Measurements from ENCODE around the gene HLCS. TPM values are rescaled to one million over a fixed set of nuclear protein-coding genes. Genes with fewer than 3 reads are reported as not detected.
A peak's percentile ranks its signal among the peaks of the same experiment; 100 is the strongest.

Gene HLCS
- polyA plus RNA-seq, 1 donor (not counting 4 experiments of a cell fraction or from before 2014, with no cell fraction given) = 11.5 TPM

DNA sequence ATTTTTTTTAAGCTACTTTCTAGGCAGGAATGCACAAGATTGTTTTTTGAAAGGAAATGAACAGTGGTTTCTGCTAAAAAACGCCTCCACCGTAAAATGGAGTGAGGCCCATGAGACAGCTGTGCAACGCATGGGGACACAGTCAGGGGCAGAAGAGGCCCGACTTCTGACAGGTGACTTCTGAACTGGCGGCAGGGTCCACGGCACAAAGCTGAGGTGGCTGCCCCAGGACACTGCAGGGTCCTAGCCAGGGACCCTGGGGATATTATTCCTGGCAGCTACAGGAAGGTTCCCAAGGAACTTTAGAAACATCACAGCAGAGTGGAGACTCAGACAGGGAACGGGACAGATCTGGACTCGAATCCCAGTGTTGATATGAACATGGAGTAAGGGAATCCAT lies 192.5 kb downstream of the HLCS start:
- no peak overlapping the region for H3K9ac ChIP-seq (ENCODE audit: control insufficient read depth, extremely low read depth, insufficient read depth, low read length)

DNA sequence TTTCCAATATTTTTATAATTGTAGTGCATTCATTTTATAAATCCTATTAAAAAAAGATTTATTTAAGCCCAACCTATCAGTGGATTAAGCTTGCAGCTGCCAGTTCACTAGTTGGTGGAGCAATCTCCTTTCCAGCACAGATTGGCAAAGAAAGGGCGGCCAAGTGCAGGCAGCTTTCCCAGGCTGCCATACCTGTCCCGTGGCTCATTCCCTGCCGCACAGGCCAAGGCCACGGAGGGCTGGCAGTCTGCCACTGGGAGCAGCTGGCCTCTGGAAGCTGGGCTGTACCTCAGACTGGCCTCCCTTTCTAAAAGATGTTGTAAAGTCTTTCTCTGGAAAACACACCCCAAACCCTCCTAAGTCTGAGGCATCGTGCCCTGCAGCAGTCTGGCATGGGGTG lies 193.4 kb downstream of the HLCS start:
- Histone ChIP-seq H3K9me3 (ENCODE audit: control insufficient read depth, low read depth, low read length) (no peaks in the 10 kb centered on the region), H3K27ac (ENCODE audit: control insufficient read depth, insufficient read depth, low read length) (no peak overlapping the region), H3K4me1 (ENCODE audit: control insufficient read depth, extremely low read depth, insufficient read depth, low read length) (peaks cover 9% of the 10 kb centered on the region), H2AFZ (ENCODE audit: control insufficient read depth, low read length) (no peak overlapping the region), H3K4me3 (ENCODE audit: control insufficient read depth in 2 of 3, extremely low read depth in 1 of 3, insufficient read depth in 2 of 3, low read depth in 1 of 3, low read length in 3 of 3) (no peak overlapping the region), H3K9ac (ENCODE audit: control insufficient read depth, extremely low read depth, insufficient read depth, low read length) (no peak overlapping the region), H3K27me3 (ENCODE audit: control insufficient read depth, extremely low read depth, insufficient read depth, low read length) (no peaks in the 10 kb centered on the region), H3K79me2 (ENCODE audit: control insufficient read depth, insufficient read depth, low read length) (no peaks in the 10 kb centered on the region), H4K20me1 (ENCODE audit: control insufficient read depth, extremely low read depth, insufficient read depth, low read length) (peaks cover 3% of the 10 kb centered on the region), H3K36me3 (ENCODE audit: control insufficient read depth in 2 of 2, extremely low read depth in 1 of 2, insufficient read depth in 2 of 2, low read length in 2 of 2) (no peaks in the 10 kb centered on the region), H3K9me1 (ENCODE audit: control insufficient read depth, extremely low read depth, insufficient read depth, low read length) (no peaks in the 10 kb centered on the region), H3K4me2 (ENCODE audit: control insufficient read depth, extremely low read depth, insufficient read depth, low read depth, low read length) (no peak overlapping the region)
- FAIRE-seq (peak; percentile 29), DNase-seq (ENCODE audit: low read depth, low spot score) (no peak)
- dilution Hi-C loops (cut with MboI; ENCODE audit: extremely low pct_ligation_motif_present, low sequenced_read_pairs) = no loop called here
- TF ChIP-seq, protein P1, sequence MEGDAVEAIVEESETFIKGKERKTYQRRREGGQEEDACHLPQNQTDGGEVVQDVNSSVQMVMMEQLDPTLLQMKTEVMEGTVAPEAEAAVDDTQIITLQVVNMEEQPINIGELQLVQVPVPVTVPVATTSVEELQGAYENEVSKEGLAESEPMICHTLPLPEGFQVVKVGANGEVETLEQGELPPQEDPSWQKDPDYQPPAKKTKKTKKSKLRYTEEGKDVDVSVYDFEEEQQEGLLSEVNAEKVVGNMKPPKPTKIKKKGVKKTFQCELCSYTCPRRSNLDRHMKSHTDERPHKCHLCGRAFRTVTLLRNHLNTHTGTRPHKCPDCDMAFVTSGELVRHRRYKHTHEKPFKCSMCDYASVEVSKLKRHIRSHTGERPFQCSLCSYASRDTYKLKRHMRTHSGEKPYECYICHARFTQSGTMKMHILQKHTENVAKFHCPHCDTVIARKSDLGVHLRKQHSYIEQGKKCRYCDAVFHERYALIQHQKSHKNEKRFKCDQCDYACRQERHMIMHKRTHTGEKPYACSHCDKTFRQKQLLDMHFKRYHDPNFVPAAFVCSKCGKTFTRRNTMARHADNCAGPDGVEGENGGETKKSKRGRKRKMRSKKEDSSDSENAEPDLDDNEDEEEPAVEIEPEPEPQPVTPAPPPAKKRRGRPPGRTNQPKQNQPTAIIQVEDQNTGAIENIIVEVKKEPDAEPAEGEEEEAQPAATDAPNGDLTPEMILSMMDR (optimal IDR thresholded peaks at IDR 0.05 in 1 of 3, IDR thresholded peaks at IDR 0.05 in 1 of 3, conservative IDR thresholded peaks at IDR 0.05 in 1 of 3; ENCODE audit: extremely low read depth in 1 of 3, insufficient read depth in 2 of 3, low read length in 3 of 3) = no peak
- TF ChIP-seq EZH2 (IDR thresholded peaks at IDR 0.05; ENCODE audit: low read length) = no peak

More for the DNA sequence above, 192.5 kb downstream of the HLCS start:
- Histone ChIP-seq H4K20me1 (ENCODE audit: control insufficient read depth, extremely low read depth, insufficient read depth, low read length) (peaks cover 3% of the 10 kb centered on the region), H3K27ac (ENCODE audit: control insufficient read depth, insufficient read depth, low read length) (no peak overlapping the region), H3K9me1 (ENCODE audit: control insufficient read depth, extremely low read depth, insufficient read depth, low read length) (no peaks in the 10 kb centered on the region), H3K79me2 (ENCODE audit: control insufficient read depth, insufficient read depth, low read length) (no peaks in the 10 kb centered on the region), H3K27me3 (ENCODE audit: control insufficient read depth, extremely low read depth, insufficient read depth, low read length) (no peaks in the 10 kb centered on the region), H3K9me3 (ENCODE audit: control insufficient read depth, low read depth, low read length) (no peaks in the 10 kb centered on the region), H3K4me3 (ENCODE audit: control insufficient read depth in 2 of 3, extremely low read depth in 1 of 3, insufficient read depth in 2 of 3, low read depth in 1 of 3, low read length in 3 of 3) (no peak overlapping the region), H3K4me2 (ENCODE audit: control insufficient read depth, extremely low read depth, insufficient read depth, low read depth, low read length) (no peak overlapping the region), H3K4me1 (ENCODE audit: control insufficient read depth, extremely low read depth, insufficient read depth, low read length) (peaks cover 9% of the 10 kb centered on the region), H3K36me3 (ENCODE audit: control insufficient read depth in 2 of 2, extremely low read depth in 1 of 2, insufficient read depth in 2 of 2, low read length in 2 of 2) (no peaks in the 10 kb centered on the region), H2AFZ (ENCODE audit: control insufficient read depth, low read length) (no peak overlapping the region)
- dilution Hi-C loops (cut with MboI; ENCODE audit: extremely low pct_ligation_motif_present, low sequenced_read_pairs) = no loop called here
- FAIRE-seq = no peak
- DNase-seq (ENCODE audit: low read depth, low spot score) = no peak
- TF ChIP-seq EZH2 (IDR thresholded peaks at IDR 0.05; ENCODE audit: low read length) = no peak
- TF ChIP-seq, protein P1 (optimal IDR thresholded peaks at IDR 0.05 in 1 of 3, IDR thresholded peaks at IDR 0.05 in 1 of 3, conservative IDR thresholded peaks at IDR 0.05 in 1 of 3; ENCODE audit: extremely low read depth in 1 of 3, insufficient read depth in 2 of 3, low read length in 3 of 3) = no peak
